Transverse colon (tissue), 4 donors: ENCODE measurements around the gene TEDC1.

Experiments
- EP300 ChIP-seq: sonication (generic); formaldehyde crosslinking; IDR thresholded peaks from one replicate; pipeline ENCODE4 v1.6.1; 2017; ENCODE audit warnings: antibody characterized with exemption, low read depth
- POLR2A ChIP-seq: fragments of 450-650 bp; IDR thresholded peaks from one replicate; pipeline ENCODE4 v1.6.1; 2016; ENCODE audit warnings: antibody characterized with exemption, mild to moderate bottlenecking, moderate library complexity
- POLR2AphosphoS5 ChIP-seq, 3 donors: sonication (generic); formaldehyde crosslinking; IDR thresholded peaks; one replicate each; pipeline ENCODE4 v1.6.1; 2016; ENCODE audit warnings: antibody characterized with exemption in 3 of 3
- TF ChIP-seq, protein P1 (sequence below), 5 experiments: fragments of 200-600 bp in 3 of 5; fragments of 450-650 bp in 2 of 5; sonication (generic) in 3 of 5; IDR thresholded peaks; 1 replicate in 2 of 5; 2 replicates in 3 of 5; pipeline ENCODE4 v1.5.1; 2016 to 2017; ENCODE audit warnings: antibody characterized with exemption in 5 of 5, inconsistent platforms in 3 of 5, mild to moderate bottlenecking in 2 of 5, moderate library complexity in 1 of 5

DNA sequence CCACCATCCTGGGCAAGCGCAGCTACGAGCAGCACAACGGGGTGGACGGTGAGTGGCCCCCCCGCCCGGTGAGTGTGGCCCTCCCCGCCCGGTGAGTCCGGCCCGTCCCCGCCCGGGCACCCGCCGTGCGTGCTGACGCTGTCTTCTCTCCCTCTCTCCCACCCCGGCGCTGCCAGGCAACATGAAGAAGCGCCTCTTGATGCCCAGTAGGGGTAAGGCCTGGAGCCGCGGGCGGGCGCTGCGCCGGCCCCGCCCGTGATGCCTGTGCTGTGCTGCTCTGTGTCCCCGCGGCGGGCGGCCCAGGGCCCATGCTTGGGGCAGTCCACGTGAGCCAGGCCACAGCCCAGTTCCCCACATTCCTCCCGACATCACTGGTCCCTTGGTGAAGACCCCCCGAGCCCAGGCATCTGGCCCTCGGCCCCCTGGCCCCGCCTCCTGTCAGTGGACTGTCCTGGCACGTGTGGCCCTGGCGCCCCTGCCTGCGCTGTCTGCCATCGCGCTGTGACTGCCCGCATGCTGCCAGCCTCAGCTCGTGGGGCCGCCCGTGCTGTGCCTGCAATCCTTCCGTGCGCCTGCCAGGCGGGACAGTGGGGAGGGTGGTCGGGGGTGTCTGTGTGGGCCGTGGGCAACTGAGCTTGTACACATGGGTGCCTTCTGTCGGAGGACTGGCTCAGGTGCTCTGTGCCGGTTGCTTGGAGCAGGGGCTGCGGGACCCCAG lies 24.4 kb upstream of the TEDC1 start:
- TF ChIP-seq EP300 = no peak
- no peak for TF ChIP-seq POLR2A
- TF ChIP-seq, protein P1, sequence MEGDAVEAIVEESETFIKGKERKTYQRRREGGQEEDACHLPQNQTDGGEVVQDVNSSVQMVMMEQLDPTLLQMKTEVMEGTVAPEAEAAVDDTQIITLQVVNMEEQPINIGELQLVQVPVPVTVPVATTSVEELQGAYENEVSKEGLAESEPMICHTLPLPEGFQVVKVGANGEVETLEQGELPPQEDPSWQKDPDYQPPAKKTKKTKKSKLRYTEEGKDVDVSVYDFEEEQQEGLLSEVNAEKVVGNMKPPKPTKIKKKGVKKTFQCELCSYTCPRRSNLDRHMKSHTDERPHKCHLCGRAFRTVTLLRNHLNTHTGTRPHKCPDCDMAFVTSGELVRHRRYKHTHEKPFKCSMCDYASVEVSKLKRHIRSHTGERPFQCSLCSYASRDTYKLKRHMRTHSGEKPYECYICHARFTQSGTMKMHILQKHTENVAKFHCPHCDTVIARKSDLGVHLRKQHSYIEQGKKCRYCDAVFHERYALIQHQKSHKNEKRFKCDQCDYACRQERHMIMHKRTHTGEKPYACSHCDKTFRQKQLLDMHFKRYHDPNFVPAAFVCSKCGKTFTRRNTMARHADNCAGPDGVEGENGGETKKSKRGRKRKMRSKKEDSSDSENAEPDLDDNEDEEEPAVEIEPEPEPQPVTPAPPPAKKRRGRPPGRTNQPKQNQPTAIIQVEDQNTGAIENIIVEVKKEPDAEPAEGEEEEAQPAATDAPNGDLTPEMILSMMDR (IDR thresholded peaks at IDR 0.05) = no peak
- TF ChIP-seq POLR2AphosphoS5 (IDR thresholded peaks at IDR 0.05) = no peak
